Thyroid gland (tissue), 4 donors: ENCODE measurements around the gene RPGRIP1L. TPM values are rescaled to one million over a fixed set of nuclear protein-coding genes. Genes with fewer than 3 reads are reported as not detected.
A peak's percentile ranks its signal among the peaks of the same experiment; 100 is the strongest.

ENCODE experiments used
- DNase-seq, 2 donors: peaks; one replicate each; pipeline ENCODE4 v3.0.0-alpha.2; 2019
- H3K27ac ChIP-seq, 3 donors: fragments of 200-600 bp; sonication (generic); 1 replicate in 2 of 3; 2 replicates in 1 of 3; pipeline ENCODE4 v1.5.1; 2016 to 2019; ENCODE audit warnings: mild to moderate bottlenecking in 1 of 3, moderate library complexity in 1 of 3
- H3K27me3 ChIP-seq: fragments of 200-600 bp; sonication (generic); one replicate; pipeline ENCODE4 v1.5.1; 2019
- H3K36me3 ChIP-seq, 2 donors: fragments of 200-600 bp; sonication (generic); one replicate each; pipeline ENCODE4 v1.5.1; 2016 to 2019
- H3K4me1 ChIP-seq, 2 donors: fragments of 200-600 bp; sonication (generic); one replicate each; pipeline ENCODE4 v1.5.1; 2017 to 2019
- H3K4me3 ChIP-seq, 3 donors: fragments of 200-600 bp; sonication (generic); replicated peaks in 1 of 3; 1 replicate in 2 of 3; 2 replicates in 1 of 3; pipeline ENCODE4 v1.5.1; 2016; ENCODE audit warnings: mild to moderate bottlenecking in 1 of 3
- H3K9me3 ChIP-seq: fragments of 200-600 bp; sonication (generic); one replicate; pipeline ENCODE4 v1.5.1; 2017
- CTCF ChIP-seq, 6 experiments: fragments of 200-600 bp in 3 of 6; fragments of 450-650 bp in 3 of 6; sonication (generic) in 3 of 6; IDR thresholded peaks; one replicate each; pipeline ENCODE4 v1.5.1; 2016 to 2019; ENCODE audit warnings: antibody characterized with exemption in 6 of 6, mild to moderate bottlenecking in 2 of 6, inconsistent platforms in 1 of 6, moderate library complexity in 1 of 6
- POLR2A ChIP-seq, 2 donors: fragments of 450-650 bp; IDR thresholded peaks; one replicate each; pipeline ENCODE4 v1.6.1; 2017; ENCODE audit warnings: antibody characterized with exemption in 2 of 2, mild to moderate bottlenecking in 2 of 2, moderate library complexity in 1 of 2
- WGBS, 2 donors: methylation state at CpG; one replicate each; pipeline ENCODE4 v1.1.5; 2017; 5-methylcytosine and 5-hydroxymethylcytosine counted together
- intact Hi-C: fragments of 100-400 bp; cut with DNase I; formaldehyde crosslinking; loops from one replicate; pipeline ENCODE4 v1.15.1; 2023
- total RNA-seq, 4 donors: library from RNA; depleted of rRNA; stranded (reverse); fragments of >200 nt; gene quantifications; one replicate each; pipeline ENCODE4 v1.2.3, GENCODE V29; 2016

Gene RPGRIP1L
- total RNA-seq, 4 donors from 2014 or later, result 7.3 to 14.5 (median 11.0) TPM

GRCh38 chr16:53744449-53744848 lies 40.8 kb upstream of the RPGRIP1L start:
- H3K27me3 ChIP-seq, result no peaks in the 10 kb centered on the region
- intact Hi-C loops, result no loop called here
- no peaks in the 10 kb centered on the region for H3K36me3 ChIP-seq
- no peak overlapping the region for H3K27ac ChIP-seq
- no peak overlapping the region for H3K4me3 ChIP-seq
- 83 to 85% methylated on average over 3 of the region's 3 CpGs for WGBS, 2 donors
- peaks cover 5 to 6% of the 10 kb centered on the region in 2 donors for H3K4me1 ChIP-seq
- no peak for DNase-seq
- TF ChIP-seq CTCF (IDR thresholded peaks at IDR 0.05) (no peak), POLR2A (IDR thresholded peaks at IDR 0.05) (no peak)
- H3K9me3 ChIP-seq, result no peaks in the 10 kb centered on the region

- peak; percentile 33 to 64 (median 42) for TF ChIP-seq CTCF (IDR thresholded peaks at IDR 0.05)
- TF ChIP-seq POLR2A (IDR thresholded peaks at IDR 0.05), result no peak
- H3K27ac ChIP-seq, result no peak overlapping the region
- peak; percentile 17 to 21 for DNase-seq
- no peaks in the 10 kb centered on the region for H3K27me3 ChIP-seq
- no peaks in the 10 kb centered on the region for H3K36me3 ChIP-seq
- no peak overlapping the region for H3K4me3 ChIP-seq
- H3K9me3 ChIP-seq, result no peaks in the 10 kb centered on the region
- peaks cover 5 to 6% of the 10 kb centered on the region in 2 donors for H3K4me1 ChIP-seq
- intact Hi-C loops, result no loop called here
- WGBS, 2 donors, result 74 to 76% methylated on average over 3 of the region's 3 CpGs
Observed at GRCh38 chr16:53743149-53743566, 39.5 kb upstream of the RPGRIP1L start.

GRCh38 chr16:53741546-53741945 lies 37.9 kb upstream of the RPGRIP1L start:
- Histone ChIP-seq H3K27me3 (no peaks in the 10 kb centered on the region), H3K9me3 (no peaks in the 10 kb centered on the region), H3K4me1 (peaks cover 5 to 6% of the 10 kb centered on the region in 2 donors), H3K4me3 (no peak overlapping the region), H3K27ac (no peak overlapping the region), H3K36me3 (no peaks in the 10 kb centered on the region)
- WGBS, 2 donors, result 88 to 89% methylated on average over 2 of the region's 2 CpGs
- no peak for TF ChIP-seq CTCF (IDR thresholded peaks at IDR 0.05)
- no peak for TF ChIP-seq POLR2A (IDR thresholded peaks at IDR 0.05)
- DNase-seq, result no peak
- intact Hi-C loops, result no loop called here

- Histone ChIP-seq H3K4me3 (no peak overlapping the region), H3K36me3 (no peaks in the 10 kb centered on the region), H3K27me3 (no peaks in the 10 kb centered on the region), H3K27ac (no peak overlapping the region), H3K4me1 (peaks cover 5 to 6% of the 10 kb centered on the region in 2 donors), H3K9me3 (no peaks in the 10 kb centered on the region)
- WGBS, 2 donors, result 87 to 92% methylated on average over 3 of the region's 3 CpGs
- no peak for TF ChIP-seq CTCF (IDR thresholded peaks at IDR 0.05)
- TF ChIP-seq POLR2A (IDR thresholded peaks at IDR 0.05), result no peak
- intact Hi-C loops, result no loop called here
- no peak for DNase-seq
Observed at GRCh38 chr16:53740933-53741531, 37.4 kb upstream of the RPGRIP1L start.

GRCh38 chr16:53740476-53740875 lies 36.8 kb upstream of the RPGRIP1L start:
- TF ChIP-seq POLR2A (IDR thresholded peaks at IDR 0.05) (no peak), CTCF (IDR thresholded peaks at IDR 0.05) (no peak)
- no peak for DNase-seq
- intact Hi-C loops, result no loop called here
- Histone ChIP-seq H3K4me3 (no peak overlapping the region), H3K4me1 (peaks cover under 1 to 6% of the 10 kb centered on the region in 2 donors), H3K36me3 (no peaks in the 10 kb centered on the region), H3K9me3 (no peaks in the 10 kb centered on the region), H3K27ac (no peak overlapping the region), H3K27me3 (no peaks in the 10 kb centered on the region)
